Peyer's patch (tissue), 4 donors: ENCODE data around the gene APOA5. TPM values are rescaled to one million over a fixed set of nuclear protein-coding genes. Genes with fewer than 3 reads are reported as not detected.

Source experiments
- DNase-seq, 3 donors: peaks; one replicate each; pipeline ENCODE4 v3.0.0-alpha.2; 2017 to 2019
- H3K27ac ChIP-seq, 4 donors: fragments of 200-600 bp; sonication (generic); one replicate each; pipeline ENCODE4 v1.5.1; 2016 to 2019
- H3K27me3 ChIP-seq, 2 donors: fragments of 200-600 bp; sonication (generic); one replicate each; pipeline ENCODE4 v1.5.1; 2019
- H3K36me3 ChIP-seq, 3 donors: fragments of 200-600 bp; sonication (generic); one replicate each; pipeline ENCODE4 v1.5.1; 2016 to 2019
- H3K4me1 ChIP-seq, 4 donors: fragments of 200-600 bp; sonication (generic); one replicate each; pipeline ENCODE4 v1.5.1; 2016 to 2019
- H3K4me3 ChIP-seq, 4 donors: fragments of 200-600 bp; sonication (generic); 1 replicate in 3 of 4; 2 replicates in 1 of 4; pipeline ENCODE4 v1.5.1; 2016 to 2019; ENCODE audit warnings: mild to moderate bottlenecking in 1 of 4
- H3K9me3 ChIP-seq, 4 donors: fragments of 200-600 bp; sonication (generic); one replicate each; pipeline ENCODE4 v1.5.1; 2016 to 2019; ENCODE audit warnings: mild to moderate bottlenecking in 1 of 4
- POLR2A ChIP-seq, 2 donors: fragments of 450-650 bp; IDR thresholded peaks; one replicate each; pipeline ENCODE4 v1.5.1; 2017; ENCODE audit warnings: antibody characterized with exemption in 2 of 2, mild to moderate bottlenecking in 2 of 2, moderate library complexity in 2 of 2
- total RNA-seq, 4 donors: library from RNA; depleted of rRNA; stranded (reverse); fragments of >200 nt; gene quantifications; one replicate each; pipeline ENCODE4 v1.1.0, GENCODE V29; 2016
- TF ChIP-seq, protein P1 (sequence below), 6 experiments: fragments of 450-650 bp in 4 of 6; fragments of 200-600 bp in 2 of 6; sonication (generic) in 1 of 6; IDR thresholded peaks; one replicate each; pipeline ENCODE4 v1.5.1; 2017 to 2019; ENCODE audit warnings: antibody characterized with exemption in 6 of 6, mild to moderate bottlenecking in 3 of 6, moderate library complexity in 1 of 6

Gene APOA5
- total RNA-seq, 4 donors from 2014 or later = 2.8 to 3.2 TPM; not detected in 2

DNA sequence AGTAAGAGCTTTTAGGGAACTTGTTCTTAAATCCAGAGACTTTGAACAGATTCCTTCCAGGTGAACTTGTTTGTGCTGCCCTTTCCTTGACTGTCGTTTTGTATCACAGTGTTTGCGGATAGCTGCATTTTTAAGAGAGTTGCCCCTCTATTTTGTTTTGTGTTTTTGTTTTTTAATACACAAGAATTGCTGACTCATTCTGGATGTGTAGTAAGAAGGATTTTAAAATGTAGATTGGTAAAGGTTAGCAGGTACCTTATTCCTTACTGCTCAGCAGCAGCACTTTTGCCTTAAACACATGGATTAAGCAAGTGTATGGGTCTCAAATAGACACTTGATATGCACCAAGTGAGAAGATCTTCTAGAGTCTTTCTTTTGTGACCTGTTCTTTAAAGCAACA, 8.9 kb upstream of the APOA5 start:
- H3K9me3 ChIP-seq = no peaks in the 10 kb centered on the region
- no peak for DNase-seq
- H3K4me1 ChIP-seq = no peaks in the 10 kb centered on the region
- H3K27ac ChIP-seq = no peak overlapping the region
- TF ChIP-seq, protein P1, sequence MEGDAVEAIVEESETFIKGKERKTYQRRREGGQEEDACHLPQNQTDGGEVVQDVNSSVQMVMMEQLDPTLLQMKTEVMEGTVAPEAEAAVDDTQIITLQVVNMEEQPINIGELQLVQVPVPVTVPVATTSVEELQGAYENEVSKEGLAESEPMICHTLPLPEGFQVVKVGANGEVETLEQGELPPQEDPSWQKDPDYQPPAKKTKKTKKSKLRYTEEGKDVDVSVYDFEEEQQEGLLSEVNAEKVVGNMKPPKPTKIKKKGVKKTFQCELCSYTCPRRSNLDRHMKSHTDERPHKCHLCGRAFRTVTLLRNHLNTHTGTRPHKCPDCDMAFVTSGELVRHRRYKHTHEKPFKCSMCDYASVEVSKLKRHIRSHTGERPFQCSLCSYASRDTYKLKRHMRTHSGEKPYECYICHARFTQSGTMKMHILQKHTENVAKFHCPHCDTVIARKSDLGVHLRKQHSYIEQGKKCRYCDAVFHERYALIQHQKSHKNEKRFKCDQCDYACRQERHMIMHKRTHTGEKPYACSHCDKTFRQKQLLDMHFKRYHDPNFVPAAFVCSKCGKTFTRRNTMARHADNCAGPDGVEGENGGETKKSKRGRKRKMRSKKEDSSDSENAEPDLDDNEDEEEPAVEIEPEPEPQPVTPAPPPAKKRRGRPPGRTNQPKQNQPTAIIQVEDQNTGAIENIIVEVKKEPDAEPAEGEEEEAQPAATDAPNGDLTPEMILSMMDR (IDR thresholded peaks at IDR 0.05) = no peak
- TF ChIP-seq POLR2A (IDR thresholded peaks at IDR 0.05) = no peak
- no peaks in the 10 kb centered on the region for H3K27me3 ChIP-seq
- no peaks in the 10 kb centered on the region for H3K36me3 ChIP-seq
- no peak overlapping the region for H3K4me3 ChIP-seq

DNA sequence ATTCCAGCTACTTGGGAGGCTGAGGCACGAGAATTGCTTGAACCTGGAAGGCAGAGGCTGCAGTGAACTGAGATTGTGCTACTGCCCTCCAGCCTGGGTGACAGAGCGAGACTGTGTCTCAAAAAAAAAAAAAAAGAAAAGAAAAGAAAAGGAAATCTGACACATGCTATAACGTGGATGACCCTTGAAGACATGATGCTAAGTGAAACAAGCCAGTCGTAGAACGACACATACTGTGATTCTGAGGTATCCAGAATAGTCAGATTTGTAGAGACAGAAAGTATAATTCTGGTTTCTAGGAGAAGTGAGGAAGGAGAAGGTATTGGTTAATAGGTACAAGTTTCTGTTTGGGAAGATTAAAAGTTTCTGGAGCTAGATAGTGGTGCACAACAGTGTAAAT, 6.7 kb upstream of the APOA5 start:
- Histone ChIP-seq H3K4me3 (no peak overlapping the region), H3K27ac (no peak overlapping the region)
- no peak for TF ChIP-seq POLR2A (IDR thresholded peaks at IDR 0.05)
- TF ChIP-seq, protein P1 (IDR thresholded peaks at IDR 0.05) = no peak

DNA sequence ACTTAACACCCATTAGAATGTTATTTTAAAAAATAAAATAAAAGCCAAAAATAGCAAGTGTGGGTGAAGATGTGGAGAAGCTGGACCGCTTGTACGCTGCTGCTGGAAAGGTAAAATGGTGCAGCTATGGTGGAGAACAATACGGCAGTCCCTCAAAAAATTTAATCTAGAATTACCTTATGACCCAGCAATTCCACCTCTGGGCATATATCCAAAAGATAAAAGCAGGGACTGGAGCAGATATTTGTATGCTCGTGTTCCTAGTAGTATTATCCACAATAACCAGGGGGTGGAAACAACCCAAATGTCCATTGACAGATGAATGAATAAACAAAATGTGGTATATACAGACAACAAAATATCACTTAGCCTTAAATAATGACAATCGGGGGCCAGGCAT, 6.1 kb upstream of the APOA5 start:
- no peak overlapping the region for H3K4me3 ChIP-seq
- H3K9me3 ChIP-seq = no peaks in the 10 kb centered on the region
- DNase-seq = no peak
- H3K4me1 ChIP-seq = no peaks in the 10 kb centered on the region
- TF ChIP-seq, protein P1 (IDR thresholded peaks at IDR 0.05) = no peak
- TF ChIP-seq POLR2A (IDR thresholded peaks at IDR 0.05) = no peak
- H3K27ac ChIP-seq = no peak overlapping the region
- H3K36me3 ChIP-seq = no peaks in the 10 kb centered on the region
- no peaks in the 10 kb centered on the region for H3K27me3 ChIP-seq

More for the DNA sequence above, 6.7 kb upstream of the APOA5 start:
- H3K27me3 ChIP-seq = no peaks in the 10 kb centered on the region
- H3K36me3 ChIP-seq = no peaks in the 10 kb centered on the region
- no peaks in the 10 kb centered on the region for H3K9me3 ChIP-seq
- no peaks in the 10 kb centered on the region for H3K4me1 ChIP-seq
- DNase-seq = no peak

DNA sequence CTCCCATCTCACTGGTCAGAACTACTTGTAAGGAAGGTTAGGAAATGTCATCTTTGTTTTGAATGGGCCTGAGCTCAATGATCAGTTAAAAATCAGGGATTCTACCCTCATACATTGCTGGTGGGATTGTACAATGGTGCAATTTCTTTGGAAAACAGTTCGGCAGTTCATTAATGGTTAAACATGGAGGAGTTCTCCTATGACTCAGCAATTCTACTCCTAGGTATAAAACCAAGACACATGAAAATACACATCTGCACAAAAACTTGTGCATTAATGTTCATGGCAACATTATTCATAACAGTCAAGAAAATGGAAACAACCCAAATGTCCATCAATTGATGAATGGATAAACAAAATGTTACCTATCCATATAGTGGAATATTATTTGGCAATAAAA, 4.9 kb upstream of the APOA5 start:
- Histone ChIP-seq H3K27me3 (no peaks in the 10 kb centered on the region), H3K9me3 (no peaks in the 10 kb centered on the region), H3K27ac (no peak overlapping the region), H3K4me3 (no peak overlapping the region), H3K36me3 (no peaks in the 10 kb centered on the region), H3K4me1 (peaks cover 0 to 3% (median 0%) of the 10 kb centered on the region in 4 donors)
- TF ChIP-seq, protein P1 (IDR thresholded peaks at IDR 0.05) = no peak
- TF ChIP-seq POLR2A (IDR thresholded peaks at IDR 0.05) = no peak
- DNase-seq = no peak

GRCh38 chr11:116794851-116795250, 3.2 kb upstream of the APOA5 start:
- Histone ChIP-seq H3K36me3 (no peaks in the 10 kb centered on the region), H3K4me1 (peaks cover 0 to 6% (median 0%) of the 10 kb centered on the region in 4 donors), H3K4me3 (no peak overlapping the region), H3K27me3 (no peaks in the 10 kb centered on the region), H3K27ac (no peak overlapping the region), H3K9me3 (no peaks in the 10 kb centered on the region)
- no peak for DNase-seq
- TF ChIP-seq, protein P1 (IDR thresholded peaks at IDR 0.05) = no peak
- TF ChIP-seq POLR2A (IDR thresholded peaks at IDR 0.05) = no peak

GRCh38 chr11:116793772-116794097, 2.1 kb upstream of the APOA5 start:
- Histone ChIP-seq H3K4me3 (no peak overlapping the region), H3K36me3 (no peaks in the 10 kb centered on the region), H3K4me1 (peaks cover 0 to 6% (median 0%) of the 10 kb centered on the region in 4 donors), H3K27ac (no peak overlapping the region), H3K27me3 (no peaks in the 10 kb centered on the region), H3K9me3 (no peaks in the 10 kb centered on the region)
- no peak for DNase-seq
- TF ChIP-seq, protein P1 (IDR thresholded peaks at IDR 0.05) = no peak
- TF ChIP-seq POLR2A (IDR thresholded peaks at IDR 0.05) = no peak
